ENCODE results near the gene LIPC.

DNA sequence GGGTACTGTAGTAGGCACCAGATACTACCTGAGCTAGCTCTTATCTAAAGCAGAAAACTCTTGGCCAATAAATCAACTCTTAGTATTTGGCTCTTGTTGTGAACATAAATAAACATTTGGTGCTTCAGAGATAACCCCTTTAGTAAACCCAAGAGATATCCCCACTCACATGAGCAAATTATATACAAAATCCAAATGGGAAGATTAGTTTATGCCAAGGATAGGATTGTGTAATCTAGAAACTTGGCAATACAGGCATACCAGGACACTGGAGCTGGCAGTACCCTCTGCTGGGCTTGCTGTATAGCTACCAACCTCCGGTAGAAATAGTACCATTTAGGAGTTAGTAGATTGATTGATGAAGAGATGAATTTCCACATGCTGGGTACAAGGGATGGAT lies 127.0 kb downstream of the LIPC start:
- TF ChIP-seq POLR2A (IDR thresholded peaks at IDR 0.05) = no peak
- TF ChIP-seq, protein P1, sequence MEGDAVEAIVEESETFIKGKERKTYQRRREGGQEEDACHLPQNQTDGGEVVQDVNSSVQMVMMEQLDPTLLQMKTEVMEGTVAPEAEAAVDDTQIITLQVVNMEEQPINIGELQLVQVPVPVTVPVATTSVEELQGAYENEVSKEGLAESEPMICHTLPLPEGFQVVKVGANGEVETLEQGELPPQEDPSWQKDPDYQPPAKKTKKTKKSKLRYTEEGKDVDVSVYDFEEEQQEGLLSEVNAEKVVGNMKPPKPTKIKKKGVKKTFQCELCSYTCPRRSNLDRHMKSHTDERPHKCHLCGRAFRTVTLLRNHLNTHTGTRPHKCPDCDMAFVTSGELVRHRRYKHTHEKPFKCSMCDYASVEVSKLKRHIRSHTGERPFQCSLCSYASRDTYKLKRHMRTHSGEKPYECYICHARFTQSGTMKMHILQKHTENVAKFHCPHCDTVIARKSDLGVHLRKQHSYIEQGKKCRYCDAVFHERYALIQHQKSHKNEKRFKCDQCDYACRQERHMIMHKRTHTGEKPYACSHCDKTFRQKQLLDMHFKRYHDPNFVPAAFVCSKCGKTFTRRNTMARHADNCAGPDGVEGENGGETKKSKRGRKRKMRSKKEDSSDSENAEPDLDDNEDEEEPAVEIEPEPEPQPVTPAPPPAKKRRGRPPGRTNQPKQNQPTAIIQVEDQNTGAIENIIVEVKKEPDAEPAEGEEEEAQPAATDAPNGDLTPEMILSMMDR (IDR thresholded peaks at IDR 0.05) = no peak

Data from testis (tissue), 2 donors.